IMR-90 (cell line): ENCODE results near the gene GRAMD2B. TPM values are rescaled to one million over a fixed set of nuclear protein-coding genes. Genes with fewer than 3 reads are reported as not detected.

Source experiments
- ATAC-seq: fragments of 200-7000 bp; cut with Tn5 transposase; 2 replicates; pipeline ENCODE4 v1.9.1; 2020; ENCODE audit warnings: low read depth, mild to moderate bottlenecking, moderate library complexity
- BruUV-seq: library from RNA; stranded (reverse); fragments of 400-500 nt; replicated peaks from 2 replicates; lab custom pipeline; 2021; lab: Mats Ljungman, UMichigan
- CTCF ChIA-PET: fragments of 300-600 bp; formaldehyde crosslinking; extraction: SDS; loops from one replicate; lab custom pipeline; 2021; ENCODE audit warnings: antibody characterized with exemption; lab: Yijun Ruan, JAX
- POLR2A ChIA-PET: fragments of 300-600 bp; sonication (Branson Sonifier 250); formaldehyde crosslinking; loops from one replicate; lab custom pipeline; 2022; ENCODE audit warnings: antibody characterized with exemption; ENCODE audit not compliant: unreplicated experiment; lab: Charles Lee
- DNase-seq: peaks from one replicate; pipeline ENCODE4 v3.0.0; 2013
- H2AFZ ChIP-seq: replicated peaks from 2 replicates; pipeline ENCODE3; 2013; ENCODE audit warnings: low read length, mild to moderate bottlenecking; ENCODE audit not compliant: poor library complexity
- H2AK5ac ChIP-seq: 2 replicates; pipeline ENCODE4 v1.6.1; 2013; ENCODE audit warnings: low read depth, low read length, inconsistent platforms
- H2AK9ac ChIP-seq: replicated peaks from 2 replicates; pipeline ENCODE3; 2013; ENCODE audit warnings: mild to moderate bottlenecking, low read depth, low read length, moderate library complexity; ENCODE audit not compliant: poor library complexity
- H2BK120ac ChIP-seq: 2 replicates; pipeline ENCODE4 v1.6.1; 2013; ENCODE audit warnings: low read depth, low read length, inconsistent platforms
- H2BK15ac ChIP-seq: 3 replicates; pipeline ENCODE4 v1.6.1; 2013; ENCODE audit warnings: low read depth, low read length, inconsistent platforms
- H2BK20ac ChIP-seq: 2 replicates; pipeline ENCODE4 v1.6.1; 2013; ENCODE audit warnings: low read depth, mild to moderate bottlenecking, inconsistent platforms, low read length, moderate library complexity
- H2BK5ac ChIP-seq: 2 replicates; pipeline ENCODE4 v1.6.1; 2013; ENCODE audit warnings: mild to moderate bottlenecking, low read depth, low read length, inconsistent platforms; ENCODE audit not compliant: poor library complexity, severe bottlenecking
- H3K14ac ChIP-seq: replicated peaks from 2 replicates; pipeline ENCODE4 v1.6.1; 2013; ENCODE audit warnings: low read depth, low read length, inconsistent platforms
- H3K18ac ChIP-seq: 2 replicates; pipeline ENCODE4 v1.6.1; 2013; ENCODE audit warnings: low read depth, low read length, control low read depth
- H3K23ac ChIP-seq: 2 replicates; pipeline ENCODE4 v1.6.1; 2013; ENCODE audit warnings: low read depth, low read length, inconsistent platforms
- H3K27ac ChIP-seq: 2 replicates; pipeline ENCODE4 v1.5.1; 2013; ENCODE audit warnings: mild to moderate bottlenecking, control low read depth, low read length; ENCODE audit not compliant: insufficient read depth
- H3K27me3 ChIP-seq: 2 replicates; pipeline ENCODE4 v1.6.1; 2013; ENCODE audit warnings: low read length; ENCODE audit not compliant: control insufficient read depth, insufficient read depth
- H3K36me3 ChIP-seq: 2 replicates; pipeline ENCODE4 v1.6.1; 2013; ENCODE audit warnings: low read length, mixed read lengths; ENCODE audit not compliant: control insufficient read depth, insufficient read depth
- H3K4ac ChIP-seq: 2 replicates; pipeline ENCODE4 v1.6.1; 2013; ENCODE audit warnings: low read depth, low read length, inconsistent platforms
- H3K4me1 ChIP-seq: 2 replicates; pipeline ENCODE4 v1.6.1; 2013; ENCODE audit warnings: low read length, mixed read lengths; ENCODE audit not compliant: control insufficient read depth, insufficient read depth
- H3K4me2 ChIP-seq: 2 replicates; pipeline ENCODE4 v1.6.1; 2013; ENCODE audit warnings: low read depth, mild to moderate bottlenecking, control low read depth, low read length, moderate library complexity
- H3K4me3 ChIP-seq: 2 replicates; pipeline ENCODE4 v1.5.1; 2013; ENCODE audit warnings: low read depth, mild to moderate bottlenecking, control low read depth, low read length, moderate library complexity; ENCODE audit not compliant: insufficient read depth
- H3K56ac ChIP-seq: 2 replicates; pipeline ENCODE4 v1.6.1; 2013; ENCODE audit warnings: low read length, inconsistent platforms; ENCODE audit not compliant: insufficient read depth; ENCODE audit errors: extremely low read depth
- H3K79me1 ChIP-seq, 2 experiments: 2 replicates each; pipeline ENCODE4 v1.6.1; 2013; ENCODE audit warnings: low read length in 2 of 2, inconsistent platforms in 1 of 2, low read depth in 1 of 2
- H3K9ac ChIP-seq: 2 replicates; pipeline ENCODE4 v1.6.1; 2013; ENCODE audit warnings: low read depth, low read length, control low read depth
- H3K9me1 ChIP-seq: 2 replicates; pipeline ENCODE4 v1.6.1; 2013; ENCODE audit warnings: low read length, inconsistent platforms; ENCODE audit not compliant: insufficient read depth
- H3K9me3 ChIP-seq: 2 replicates; pipeline ENCODE4 v1.6.1; 2013; ENCODE audit warnings: low read length; ENCODE audit not compliant: control insufficient read depth, insufficient read depth
- H4K20me1 ChIP-seq: 2 replicates; pipeline ENCODE4 v1.6.1; 2013; ENCODE audit warnings: low read length, inconsistent platforms; ENCODE audit not compliant: insufficient read depth
- H4K5ac ChIP-seq: 2 replicates; pipeline ENCODE4 v1.6.1; 2013; ENCODE audit warnings: mild to moderate bottlenecking, low read depth, low read length, control low read depth
- H4K8ac ChIP-seq, 2 experiments: 2 replicates each; pipeline ENCODE4 v1.6.1; 2013; ENCODE audit warnings: low read depth in 2 of 2, low read length in 2 of 2, control low read depth in 1 of 2, inconsistent platforms in 1 of 2
- H4K91ac ChIP-seq: 2 replicates; pipeline ENCODE4 v1.6.1; 2013; ENCODE audit warnings: low read depth, low read length, inconsistent platforms; ENCODE audit not compliant: insufficient read depth
- BHLHE40 ChIP-seq: fragments of 150-350 bp; IDR thresholded peaks from 2 replicates; pipeline ENCODE4 v1.6.1; 2016; ENCODE audit warnings: mild to moderate bottlenecking, low read depth, low read length
- CEBPB ChIP-seq: IDR thresholded peaks from 2 replicates; pipeline ENCODE4 v1.6.1; 2012; ENCODE audit warnings: low read depth, low read length, improper control_type of control experiment
- CHD1 ChIP-seq: IDR thresholded peaks from 2 replicates; pipeline ENCODE4 v1.6.1; 2012; ENCODE audit warnings: low read depth, low read length, improper control_type of control experiment
- CTCF ChIP-seq: conservative IDR thresholded peaks from 2 replicates; pipeline ENCODE4 v1.5.1; 2012; ENCODE audit warnings: mild to moderate bottlenecking, low read depth, low read length, improper control_type of control experiment
- FOS ChIP-seq: fragments of 150-350 bp; IDR thresholded peaks from 2 replicates; pipeline ENCODE4 v1.6.1; 2016; ENCODE audit warnings: low read depth, low read length
- MAFK ChIP-seq: IDR thresholded peaks from 2 replicates; pipeline ENCODE4 v1.6.1; 2012; ENCODE audit warnings: low read depth, low read length, improper control_type of control experiment
- MAZ ChIP-seq: IDR thresholded peaks from 2 replicates; pipeline ENCODE4 v1.6.1; 2012; ENCODE audit warnings: low read depth, mild to moderate bottlenecking, low read length, improper control_type of control experiment, moderate library complexity, borderline replicate concordance
- MXI1 ChIP-seq: IDR thresholded peaks from 2 replicates; pipeline ENCODE4 v1.6.1; 2012; ENCODE audit warnings: low read depth, mild to moderate bottlenecking, low read length, moderate library complexity, borderline replicate concordance
- NFE2L2 ChIP-seq: fragments of 150-350 bp; IDR thresholded peaks from 2 replicates; pipeline ENCODE4 v1.6.1; 2016; ENCODE audit warnings: low read depth, mild to moderate bottlenecking, low read length
- POLR2A ChIP-seq: IDR thresholded peaks from 2 replicates; pipeline ENCODE4 v1.6.1; 2012; ENCODE audit warnings: mild to moderate bottlenecking, low read depth, low read length
- RAD21 ChIP-seq: IDR thresholded peaks from 2 replicates; pipeline ENCODE4 v1.6.1; 2012; ENCODE audit warnings: low read length, improper control_type of control experiment
- RCOR1 ChIP-seq: IDR thresholded peaks from 2 replicates; pipeline ENCODE4 v1.6.1; 2012; ENCODE audit warnings: mild to moderate bottlenecking, low read length, improper control_type of control experiment; ENCODE audit not compliant: insufficient replicate concordance
- RFX5 ChIP-seq: IDR thresholded peaks from 2 replicates; pipeline ENCODE4 v1.8.0; 2012; ENCODE audit warnings: low read depth, mild to moderate bottlenecking, low read length, moderate library complexity
- SMC3 ChIP-seq: fragments of 150-350 bp; IDR thresholded peaks from 2 replicates; pipeline ENCODE4 v1.6.1; 2016; ENCODE audit warnings: low read depth, mild to moderate bottlenecking, antibody characterized with exemption, low read length, moderate library complexity
- WGBS, 2 experiments: methylation state at CpG; one replicate each; pipeline versions ENCODE4 v1.1.5 to v1.1.7; 2013; ENCODE audit warnings: missing lambda C conversion rate in 2 of 2; ENCODE audit not compliant: insufficient read length in 1 of 2; ENCODE audit errors: extremely low coverage in 2 of 2; 5-methylcytosine and 5-hydroxymethylcytosine counted together
- dilution Hi-C: fragments of 300-500 bp; cut with HindIII; formaldehyde crosslinking; loops from one replicate; pipeline ENCODE4 v1.14.3; 2018; ENCODE audit warnings: low sequenced_read_pairs; ENCODE audit not compliant: unreplicated experiment
- in situ Hi-C: fragments of 300-500 bp; cut with MboI; formaldehyde crosslinking; loops from 3 replicates; pipeline ENCODE4 v1.14.3; 2019; ENCODE audit warnings: low sequenced_read_pairs, inconsistent platforms, mixed read lengths
- intact Hi-C: fragments of 100-400 bp; cut with micrococcal nuclease; formaldehyde crosslinking; loops from 2 replicates; pipeline ENCODE4 v1.10.0; 2022
- polyA plus RNA-seq, 3 experiments: library from polyadenylated mRNA; depleted of rRNA; stranded (reverse); fragments of >200 nt; gene quantifications; 2 replicates each; pipeline ENCODE4 v1.2.3, GENCODE V29; 2012; ENCODE audit warnings: low replicate concordance in 1 of 3
- total RNA-seq: library from RNA; depleted of rRNA; stranded (reverse); fragments of >200 nt; gene quantifications from 2 replicates; pipeline ENCODE4 v1.2.3, GENCODE V29; 2012
- TF ChIP-seq, protein P1 (sequence below): fragments of 150-350 bp; IDR thresholded peaks from 2 replicates; pipeline ENCODE4 v1.6.1; 2016; ENCODE audit warnings: low read depth, mild to moderate bottlenecking, low read length, moderate library complexity, borderline replicate concordance
- TF ChIP-seq, protein P2 (sequence below): fragments of 150-350 bp; IDR thresholded peaks from 2 replicates; pipeline ENCODE4 v1.6.1; 2017; ENCODE audit warnings: mild to moderate bottlenecking, antibody characterized with exemption, low read length, low read depth

The GRAMD2B gene
- total and polyA plus RNA-seq, 2 of the 4 experiments (the other 2 are of a cell fraction) = 13.9 to 20.3 TPM

DNA sequence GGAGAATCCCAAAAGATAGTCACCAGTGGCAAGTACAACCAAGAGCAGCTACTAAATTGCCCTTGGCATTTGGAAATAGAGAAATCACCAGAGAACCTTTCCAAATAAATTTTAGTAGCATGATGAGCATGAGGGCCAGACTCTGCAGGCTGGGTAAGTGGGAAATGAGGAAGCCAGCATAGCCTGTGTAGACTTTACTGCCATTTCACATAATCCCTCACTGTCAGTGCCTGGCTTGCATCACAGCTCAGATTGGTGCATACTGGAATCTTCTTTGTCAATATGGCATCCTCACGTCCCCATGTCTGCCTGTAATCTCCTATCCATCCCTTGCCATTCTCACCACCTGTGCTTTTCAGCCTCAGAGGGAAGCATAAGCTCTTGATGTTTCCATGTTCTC, 14.5 kb downstream of the GRAMD2B start:
- ATAC-seq (no peak), DNase-seq (no peak)
- Histone ChIP-seq H3K4me2 (no peak overlapping the region), H3K18ac (no peak overlapping the region), H3K9ac (no peak overlapping the region), H3K79me1 (peaks cover 28 to 51% of the 10 kb centered on the region in 2 experiments), H2AFZ (no peak overlapping the region), H4K8ac (no peak overlapping the region; a peak in 1 of 4 replicates), H2BK120ac (no peak overlapping the region), H3K9me1 (0 out of 2 replicates have a peak, but pooled peaks cover 3% of the 10 kb centered on the region), H2AK5ac (no peak overlapping the region; the same call in 1 of the 2 replicates), H2BK15ac (peak overlapping the region; percentile 30; the same call in 1 of the 3 replicates), H2BK20ac (no peak overlapping the region), H3K36me3 (peaks cover 3% of the 10 kb centered on the region), H4K5ac (no peak overlapping the region), H3K27ac (no peak overlapping the region), H3K4ac (no peak overlapping the region), H3K56ac (no peak overlapping the region), H3K4me1 (peaks cover 5% of the 10 kb centered on the region), H3K4me3 (no peak overlapping the region), H4K20me1 (no peaks in the 10 kb centered on the region), H2AK9ac (no peak overlapping the region), H2BK5ac (no peak overlapping the region), H4K91ac (no peak overlapping the region), H3K9me3 (no peaks in the 10 kb centered on the region), H3K27me3 (no peaks in the 10 kb centered on the region), H3K14ac (no peak overlapping the region), H3K23ac (no peak overlapping the region)
- CTCF ChIA-PET = no interaction called here
- POLR2A ChIA-PET = no interaction called here
- no TSS peak for BruUV-seq
- no CpG with 5 or more reads among the region's 1 CpG for WGBS, 2 experiments
- intact Hi-C loops = no loop called here
- TF ChIP-seq SMC3 = no peak
- TF ChIP-seq CHD1 = no peak
- no peak for TF ChIP-seq RFX5
- TF ChIP-seq POLR2A = no peak
- no peak for TF ChIP-seq BHLHE40
- no peak for TF ChIP-seq RAD21
- TF ChIP-seq RCOR1 = no peak
- TF ChIP-seq FOS = no peak
- TF ChIP-seq MAZ = no peak
- TF ChIP-seq CEBPB = no peak
- TF ChIP-seq, protein P1, sequence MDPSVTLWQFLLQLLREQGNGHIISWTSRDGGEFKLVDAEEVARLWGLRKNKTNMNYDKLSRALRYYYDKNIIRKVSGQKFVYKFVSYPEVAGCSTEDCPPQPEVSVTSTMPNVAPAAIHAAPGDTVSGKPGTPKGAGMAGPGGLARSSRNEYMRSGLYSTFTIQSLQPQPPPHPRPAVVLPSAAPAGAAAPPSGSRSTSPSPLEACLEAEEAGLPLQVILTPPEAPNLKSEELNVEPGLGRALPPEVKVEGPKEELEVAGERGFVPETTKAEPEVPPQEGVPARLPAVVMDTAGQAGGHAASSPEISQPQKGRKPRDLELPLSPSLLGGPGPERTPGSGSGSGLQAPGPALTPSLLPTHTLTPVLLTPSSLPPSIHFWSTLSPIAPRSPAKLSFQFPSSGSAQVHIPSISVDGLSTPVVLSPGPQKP = no peak
- no peak for TF ChIP-seq CTCF
- TF ChIP-seq MAFK = no peak
- TF ChIP-seq, protein P2, sequence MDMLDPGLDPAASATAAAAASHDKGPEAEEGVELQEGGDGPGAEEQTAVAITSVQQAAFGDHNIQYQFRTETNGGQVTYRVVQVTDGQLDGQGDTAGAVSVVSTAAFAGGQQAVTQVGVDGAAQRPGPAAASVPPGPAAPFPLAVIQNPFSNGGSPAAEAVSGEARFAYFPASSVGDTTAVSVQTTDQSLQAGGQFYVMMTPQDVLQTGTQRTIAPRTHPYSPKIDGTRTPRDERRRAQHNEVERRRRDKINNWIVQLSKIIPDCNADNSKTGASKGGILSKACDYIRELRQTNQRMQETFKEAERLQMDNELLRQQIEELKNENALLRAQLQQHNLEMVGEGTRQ = no peak
- no peak for TF ChIP-seq NFE2L2
- TF ChIP-seq MXI1 = no peak
- dilution Hi-C loops = no loop called here
- in situ Hi-C loops = no loop called here
